HK-2 (cell line): ENCODE data around the gene SHROOM3.

Experiments
- DNase-seq: peaks from one replicate; pipeline ENCODE4 v3.0.0-alpha.2; 2018; ENCODE audit not compliant: unreplicated experiment

Gene SHROOM3

DNA sequence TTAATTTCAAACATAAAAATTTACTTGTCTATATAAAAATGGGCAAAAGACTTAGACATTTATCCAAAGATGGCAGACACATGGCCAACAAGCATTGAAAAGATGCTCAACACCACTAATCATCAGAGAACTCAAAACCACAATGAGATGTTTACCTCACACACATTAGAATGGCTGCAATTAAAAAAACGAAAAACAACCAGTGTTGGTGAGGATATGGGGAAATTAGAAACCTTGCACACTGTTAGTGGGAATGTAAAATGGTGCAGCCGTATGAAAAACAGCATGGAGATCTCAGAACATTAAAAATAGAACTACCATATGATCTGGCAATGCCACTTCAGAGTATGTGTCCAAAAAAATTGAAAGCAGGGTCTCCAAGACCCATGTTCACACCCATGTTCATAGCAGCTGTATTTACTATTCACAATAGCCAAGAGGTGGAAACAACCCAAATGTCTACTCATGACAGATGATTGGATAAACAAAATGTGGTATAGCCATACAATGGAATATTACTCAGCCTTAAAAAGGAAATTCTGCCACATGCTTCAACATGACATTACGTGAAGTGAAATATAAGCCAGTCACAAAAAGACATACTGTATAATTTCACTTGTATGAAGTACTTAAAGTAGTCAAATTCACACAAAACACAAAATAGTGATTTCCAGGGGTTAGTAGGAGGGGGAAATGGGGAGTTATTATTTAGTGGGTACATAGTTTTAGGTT, 316.7 kb downstream of the SHROOM3 start:
- DNase-seq, result no peak

DNA sequence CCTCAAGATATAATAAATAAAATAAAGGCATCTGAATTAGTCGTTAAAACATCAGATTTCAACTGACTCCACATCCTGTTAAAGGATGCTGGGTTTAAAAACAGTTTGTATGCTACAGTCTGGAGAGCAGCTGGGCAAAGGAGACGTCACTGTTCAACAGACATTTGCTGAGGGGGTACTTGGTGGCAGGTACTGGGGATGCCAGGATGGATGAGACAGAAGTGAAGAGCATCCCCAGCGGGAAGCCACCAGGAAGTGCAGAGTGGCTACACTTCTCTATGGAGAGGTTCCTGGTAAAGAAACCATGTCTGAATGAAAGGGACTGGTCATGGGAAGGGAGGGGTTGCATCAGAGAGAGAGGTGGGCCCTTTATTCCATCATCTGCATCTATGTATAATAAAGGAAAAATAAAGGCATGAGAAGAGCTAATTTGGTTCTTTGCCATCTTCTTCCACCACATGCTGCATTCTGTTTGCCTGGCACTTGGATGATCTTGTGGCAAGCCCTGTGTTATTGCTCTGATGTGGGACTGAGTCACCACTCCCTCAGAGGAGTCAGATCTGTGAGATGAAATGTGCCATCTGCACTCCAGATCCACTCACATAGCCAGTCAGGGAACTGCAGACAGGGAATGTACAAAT, 318.0 kb downstream of the SHROOM3 start:
- DNase-seq, result peak; percentile 57

DNA sequence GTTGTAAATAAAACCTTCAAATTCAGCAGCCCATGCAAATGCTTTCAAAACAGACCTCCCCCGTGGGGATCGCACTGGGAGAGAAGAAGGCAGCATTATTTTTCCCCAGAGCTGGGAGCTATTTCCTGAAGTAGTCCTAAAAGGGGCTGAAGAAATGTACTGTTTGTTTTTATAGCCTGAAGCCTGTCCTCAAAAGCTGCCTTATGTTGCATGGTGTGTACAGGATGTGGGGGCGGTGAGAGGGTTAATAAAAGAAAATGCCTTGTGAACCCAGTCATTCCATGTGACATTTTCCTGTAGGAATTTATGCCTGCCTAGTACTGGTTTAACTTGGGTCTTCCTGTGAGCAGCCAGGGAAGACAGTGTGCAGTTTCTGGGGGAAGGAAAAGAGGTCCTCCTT, 318.8 kb downstream of the SHROOM3 start:
- DNase-seq, result peak; percentile 61

DNA sequence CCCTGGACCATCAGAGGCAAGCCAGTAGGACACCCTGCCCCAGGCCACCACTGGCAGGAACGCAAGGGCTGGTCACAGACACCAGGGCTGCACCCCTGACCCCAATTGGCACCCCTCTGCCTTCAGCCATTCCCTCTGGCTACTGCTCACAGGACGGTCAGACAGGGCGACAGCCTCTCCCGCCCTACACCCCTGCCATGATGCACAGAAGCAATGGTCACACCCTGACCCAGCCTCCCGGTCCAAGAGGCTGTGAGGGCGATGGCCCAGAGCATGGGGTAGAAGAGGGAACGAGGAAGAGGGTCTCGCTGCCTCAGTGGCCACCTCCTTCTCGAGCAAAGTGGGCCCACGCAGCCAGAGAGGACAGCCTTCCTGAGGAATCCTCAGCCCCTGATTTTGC, 319.4 kb downstream of the SHROOM3 start:
- DNase-seq, result no peak

GRCh38 chr4:76755756-76756155, 320.7 kb downstream of the SHROOM3 start:
- DNase-seq, result no peak

DNA sequence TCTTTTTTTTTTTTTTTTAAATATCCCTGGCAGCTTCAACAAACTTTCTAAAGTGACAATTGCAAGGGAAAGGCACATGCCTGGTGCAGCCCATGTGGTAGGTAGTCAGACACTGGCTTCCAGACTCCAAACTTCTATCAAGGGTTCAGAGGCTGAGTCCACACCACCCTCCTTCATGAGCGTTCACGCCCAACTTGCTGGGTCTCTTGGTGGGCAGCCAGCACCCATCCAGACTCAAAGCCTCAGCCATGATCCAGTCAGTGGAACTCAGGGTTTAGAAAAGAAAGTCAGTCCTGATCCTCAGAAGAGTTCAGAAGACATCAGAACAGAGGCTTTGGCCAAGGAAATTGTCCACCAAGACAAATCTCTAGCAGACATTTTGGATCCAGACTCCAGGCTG, 321.4 kb downstream of the SHROOM3 start:
- DNase-seq, result no peak

GRCh38 chr4:76757418-76757939, 322.4 kb downstream of the SHROOM3 start:
- DNase-seq, result no peak

- DNase-seq, result peak; percentile 37
Observed at GRCh38 chr4:76758290-76758882, 323.4 kb downstream of the SHROOM3 start.

- DNase-seq, result no peak
Observed at GRCh38 chr4:76758996-76759395, 324.0 kb downstream of the SHROOM3 start.

DNA sequence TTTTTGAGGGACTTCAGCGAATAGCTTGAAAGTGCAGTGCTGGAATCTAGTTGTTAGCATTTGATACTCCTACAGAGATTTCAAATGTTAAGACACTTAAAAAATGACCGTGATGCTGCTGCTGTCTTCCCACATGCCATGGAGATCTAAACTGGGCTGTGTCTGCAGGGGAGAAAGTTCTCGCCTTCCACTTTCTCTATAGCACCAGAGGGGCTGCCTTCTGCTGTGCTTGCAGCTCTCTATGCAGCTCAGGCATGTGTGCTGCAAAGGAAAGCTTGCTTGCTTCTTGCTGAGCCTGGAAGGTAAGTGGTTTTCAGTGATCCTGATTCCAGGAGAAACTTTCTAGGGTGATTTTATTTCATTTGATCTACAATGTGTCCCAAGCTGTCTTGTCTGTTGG, 325.2 kb downstream of the SHROOM3 start:
- DNase-seq, result no peak

GRCh38 chr4:76762137-76763130, 327.4 kb downstream of the SHROOM3 start:
- no peak for DNase-seq

- DNase-seq, result no peak
Observed at GRCh38 chr4:76764251-76764650, 329.2 kb downstream of the SHROOM3 start.

- DNase-seq, result no peak
Observed at GRCh38 chr4:76765473-76766183, 330.6 kb downstream of the SHROOM3 start.

- no peak for DNase-seq
Observed at GRCh38 chr4:76767983-76768382, 333.0 kb downstream of the SHROOM3 start.

- DNase-seq, result peak; percentile 22
Observed at GRCh38 chr4:76772498-76773106, 337.6 kb downstream of the SHROOM3 start.

DNA sequence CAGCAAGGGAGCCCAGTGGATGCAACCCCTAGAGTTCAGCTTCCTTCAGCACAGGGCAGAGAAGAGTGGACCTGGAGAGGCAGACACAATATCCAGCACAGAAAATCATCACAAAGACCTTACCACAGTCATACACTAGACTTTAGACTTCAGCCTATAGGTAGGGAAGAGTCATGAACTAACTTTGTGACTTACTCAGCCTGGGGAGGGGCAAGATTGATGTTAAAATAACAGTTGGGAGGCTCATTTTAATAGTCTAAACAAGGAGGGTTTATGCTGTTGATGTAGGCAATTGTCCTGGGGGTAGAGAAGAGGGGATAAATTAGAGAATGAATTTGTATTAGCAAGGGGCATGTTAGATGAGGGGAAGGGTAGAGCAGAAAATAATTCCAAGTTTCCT, 338.7 kb downstream of the SHROOM3 start:
- no peak for DNase-seq

DNA sequence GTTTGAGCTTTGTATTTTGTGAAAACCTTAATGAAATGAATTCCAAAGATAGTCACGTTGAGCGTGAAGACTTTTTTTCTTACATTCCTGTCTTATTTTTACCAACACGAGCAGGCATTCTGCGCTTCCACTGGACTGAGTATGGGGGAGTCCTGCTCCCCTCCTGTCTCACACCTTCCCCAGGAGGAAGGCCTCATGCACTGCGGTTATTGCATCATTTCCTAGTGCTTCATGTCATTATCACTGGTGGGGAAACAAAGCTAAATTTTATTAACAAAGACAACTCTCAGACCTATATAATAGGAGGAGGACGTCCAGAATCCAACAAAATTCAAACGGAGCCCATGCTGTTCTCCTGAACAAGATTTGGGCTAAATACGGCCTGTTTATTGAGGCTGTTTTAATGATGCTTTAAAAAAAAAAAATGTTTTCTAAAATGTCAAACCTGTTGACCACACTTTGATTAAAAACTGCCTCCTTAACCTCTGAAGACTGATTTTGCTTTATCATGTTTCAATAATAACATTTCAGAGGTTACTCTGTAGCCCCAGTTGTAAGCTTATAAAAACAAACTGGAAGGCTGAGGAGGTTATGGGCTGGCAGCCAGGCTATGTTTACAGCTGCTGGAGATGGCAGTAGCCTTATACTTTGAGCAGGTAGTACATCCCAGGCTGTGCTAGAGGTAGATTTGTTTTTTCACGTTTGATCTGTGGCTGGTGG, 344.9 kb downstream of the SHROOM3 start:
- no peak for DNase-seq

DNA sequence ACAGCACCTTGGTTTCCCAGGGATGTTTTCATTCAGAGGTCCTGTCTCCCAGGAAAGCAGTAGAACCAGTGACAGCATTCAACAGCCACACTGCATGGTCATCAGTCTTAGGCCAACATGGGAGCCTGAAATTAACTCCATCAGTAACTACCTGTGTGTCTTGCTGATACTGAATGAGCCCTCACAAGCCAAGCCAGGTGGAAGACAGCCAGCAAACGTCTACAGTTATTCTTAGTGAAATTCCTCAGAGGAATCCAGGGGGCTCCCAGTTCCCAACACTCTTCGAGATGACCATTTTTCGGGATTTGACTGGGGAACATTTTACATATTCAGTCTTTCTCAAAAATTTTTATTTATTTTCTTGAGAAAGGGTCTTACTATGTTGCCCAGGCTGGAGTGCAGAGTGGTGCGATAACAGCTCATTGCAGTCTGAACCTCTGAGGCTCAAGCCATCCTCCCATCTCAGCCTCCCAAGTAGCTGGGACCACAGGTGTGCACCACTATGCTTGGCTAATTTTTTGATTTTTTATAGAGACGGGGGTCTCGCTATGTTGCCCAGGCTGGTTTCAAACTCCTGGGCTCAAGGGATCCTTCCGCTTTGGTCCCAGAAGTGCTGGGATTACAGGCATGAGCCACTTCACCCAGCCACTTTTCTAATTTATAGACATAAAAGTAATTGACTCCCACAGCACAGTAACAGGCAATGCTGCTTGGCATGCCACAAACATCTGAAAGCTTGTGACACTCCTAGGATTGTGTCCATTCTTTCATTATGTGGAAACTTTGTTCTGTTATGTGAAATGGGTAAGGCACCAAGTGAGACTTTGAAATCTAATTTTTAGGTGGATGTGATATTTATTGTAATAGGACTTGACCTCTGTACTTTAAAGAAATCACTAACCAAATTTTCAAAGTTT, 346.0 kb downstream of the SHROOM3 start:
- no peak for DNase-seq
